Activated T-cell treated with anti-CD3 and anti-CD28 coated beads, Interleukin-2, amount 50 U/mL, for 72 hours (primary cell): ENCODE data around the gene ITGA11. TPM values are rescaled to one million over a fixed set of nuclear protein-coding genes. Genes with fewer than 3 reads are reported as not detected.

Experiments
- ATAC-seq, 2 donors: fragments of 150-1000 bp; cut with Tn5 transposase; replicated peaks in 1 of 2; 2 replicates each; pipeline ENCODE4 v1.10.0; 2021; ENCODE audit warnings: moderate library complexity in 2 of 2, mild to moderate bottlenecking in 1 of 2
- DNase-seq, 2 donors: peaks; one replicate each; pipeline ENCODE4 v3.0.0; 2021 to 2022; ENCODE audit warnings: mixed read lengths in 1 of 2
- H3K27ac Mint-ChIP-seq: one replicate; pipeline ENCODE4 v1.8.0; 2022; ENCODE audit warnings: mild to moderate bottlenecking, moderate library complexity, mixed read lengths
- H3K27me3 Mint-ChIP-seq: one replicate; pipeline ENCODE4 v1.8.0; 2022; ENCODE audit warnings: low read depth, mixed read lengths
- H3K36me3 Mint-ChIP-seq, 2 donors: one replicate each; pipeline ENCODE4 v1.8.0; 2022; ENCODE audit warnings: mixed read lengths in 2 of 2, mild to moderate bottlenecking in 1 of 2; ENCODE audit not compliant: insufficient read depth in 2 of 2
- H3K4me1 Mint-ChIP-seq: one replicate; pipeline ENCODE4 v1.8.0; 2022; ENCODE audit warnings: low read depth, mixed read lengths
- H3K4me3 Mint-ChIP-seq, 2 donors: one replicate each; pipeline ENCODE4 v1.8.0; 2022; ENCODE audit warnings: mild to moderate bottlenecking in 2 of 2, mixed read lengths in 2 of 2, moderate library complexity in 2 of 2
- H3K9me3 Mint-ChIP-seq, 2 donors: one replicate each; pipeline ENCODE4 v1.8.0; 2022; ENCODE audit warnings: mixed read lengths in 2 of 2
- total RNA-seq, 2 donors: library from RNA; stranded (reverse); gene quantifications; one replicate each; pipeline ENCODE4 v1.2.3, GENCODE V29; 2022

Gene ITGA11, protein sequence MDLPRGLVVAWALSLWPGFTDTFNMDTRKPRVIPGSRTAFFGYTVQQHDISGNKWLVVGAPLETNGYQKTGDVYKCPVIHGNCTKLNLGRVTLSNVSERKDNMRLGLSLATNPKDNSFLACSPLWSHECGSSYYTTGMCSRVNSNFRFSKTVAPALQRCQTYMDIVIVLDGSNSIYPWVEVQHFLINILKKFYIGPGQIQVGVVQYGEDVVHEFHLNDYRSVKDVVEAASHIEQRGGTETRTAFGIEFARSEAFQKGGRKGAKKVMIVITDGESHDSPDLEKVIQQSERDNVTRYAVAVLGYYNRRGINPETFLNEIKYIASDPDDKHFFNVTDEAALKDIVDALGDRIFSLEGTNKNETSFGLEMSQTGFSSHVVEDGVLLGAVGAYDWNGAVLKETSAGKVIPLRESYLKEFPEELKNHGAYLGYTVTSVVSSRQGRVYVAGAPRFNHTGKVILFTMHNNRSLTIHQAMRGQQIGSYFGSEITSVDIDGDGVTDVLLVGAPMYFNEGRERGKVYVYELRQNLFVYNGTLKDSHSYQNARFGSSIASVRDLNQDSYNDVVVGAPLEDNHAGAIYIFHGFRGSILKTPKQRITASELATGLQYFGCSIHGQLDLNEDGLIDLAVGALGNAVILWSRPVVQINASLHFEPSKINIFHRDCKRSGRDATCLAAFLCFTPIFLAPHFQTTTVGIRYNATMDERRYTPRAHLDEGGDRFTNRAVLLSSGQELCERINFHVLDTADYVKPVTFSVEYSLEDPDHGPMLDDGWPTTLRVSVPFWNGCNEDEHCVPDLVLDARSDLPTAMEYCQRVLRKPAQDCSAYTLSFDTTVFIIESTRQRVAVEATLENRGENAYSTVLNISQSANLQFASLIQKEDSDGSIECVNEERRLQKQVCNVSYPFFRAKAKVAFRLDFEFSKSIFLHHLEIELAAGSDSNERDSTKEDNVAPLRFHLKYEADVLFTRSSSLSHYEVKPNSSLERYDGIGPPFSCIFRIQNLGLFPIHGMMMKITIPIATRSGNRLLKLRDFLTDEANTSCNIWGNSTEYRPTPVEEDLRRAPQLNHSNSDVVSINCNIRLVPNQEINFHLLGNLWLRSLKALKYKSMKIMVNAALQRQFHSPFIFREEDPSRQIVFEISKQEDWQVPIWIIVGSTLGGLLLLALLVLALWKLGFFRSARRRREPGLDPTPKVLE
- 1 to 10 TPM in 1 of 2 donors, under 1 TPM in 1; 0.58 to 1.6 TPM for total RNA-seq

GRCh38 chr15:68431792-68432401 lies at the start of gene ITGA11:
TSS of gene ITGA11 (minus strand) at chr15:68432163. CDS start at chr15:68432066, 97 bp downstream.
- Mint-ChIP-seq H3K9me3 (no peaks in the 10 kb centered on the region), H3K4me3 (peak within 1 kb of the TSS in 1 of 2 donors; percentile 4), H3K27ac (no peak within 1 kb of the TSS), H3K36me3 (no peaks in the 10 kb centered on the region), H3K27me3 (peaks cover 71% of the 10 kb centered on the region), H3K4me1 (no peaks in the 10 kb centered on the region)
- ATAC-seq (peak; percentile 19 to 22), DNase-seq (no peak)

- no peak overlapping the region for H3K27ac Mint-ChIP-seq
- H3K4me1 Mint-ChIP-seq, result no peaks in the 10 kb centered on the region
- ATAC-seq (no peak), DNase-seq (no peak)
- no peaks in the 10 kb centered on the region for H3K9me3 Mint-ChIP-seq
- H3K4me3 Mint-ChIP-seq, result no peak overlapping the region
- peaks cover 31% of the 10 kb centered on the region for H3K27me3 Mint-ChIP-seq
- no peaks in the 10 kb centered on the region for H3K36me3 Mint-ChIP-seq
These were observed 49.4 kb upstream of the ITGA11 start for GRCh38 chr15:68481321-68481720.

DNA sequence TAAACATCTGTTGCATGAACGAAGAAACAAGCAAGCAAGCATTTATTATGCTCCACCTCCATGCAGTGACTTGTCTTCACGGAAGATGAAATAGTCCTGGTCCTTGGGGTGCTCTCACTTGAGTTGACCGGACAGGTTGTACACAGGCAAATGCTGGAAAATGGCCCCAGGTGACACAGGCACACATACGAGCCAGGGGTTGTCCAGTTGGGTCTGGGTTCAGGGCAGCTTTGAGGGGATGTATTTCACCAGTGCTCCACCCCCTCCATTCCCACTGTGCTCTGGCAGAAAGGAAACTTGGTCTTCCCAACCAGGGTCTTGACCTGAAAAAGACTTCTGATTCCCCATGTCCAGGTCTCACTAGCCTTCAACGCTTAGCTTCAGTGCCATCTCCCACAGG lies 48.3 kb upstream of the ITGA11 start:
- Mint-ChIP-seq H3K36me3 (no peaks in the 10 kb centered on the region), H3K27ac (no peak overlapping the region), H3K4me1 (no peaks in the 10 kb centered on the region), H3K9me3 (no peaks in the 10 kb centered on the region), H3K27me3 (peaks cover 33% of the 10 kb centered on the region), H3K4me3 (no peak overlapping the region)
- no peak for DNase-seq
- ATAC-seq, result no peak

- DNase-seq, result no peak
- Mint-ChIP-seq H3K4me3 (no peak overlapping the region), H3K27me3 (peaks cover 33% of the 10 kb centered on the region), H3K9me3 (no peaks in the 10 kb centered on the region), H3K27ac (no peak overlapping the region), H3K4me1 (no peaks in the 10 kb centered on the region), H3K36me3 (no peaks in the 10 kb centered on the region)
- ATAC-seq, result no peak
These were observed 47.9 kb upstream of the ITGA11 start for GRCh38 chr15:68479870-68480269.

GRCh38 chr15:68479406-68479805 lies 47.4 kb upstream of the ITGA11 start:
- Mint-ChIP-seq H3K27me3 (peaks cover 33% of the 10 kb centered on the region), H3K27ac (no peak overlapping the region), H3K4me3 (no peak overlapping the region), H3K9me3 (no peaks in the 10 kb centered on the region), H3K4me1 (no peaks in the 10 kb centered on the region), H3K36me3 (no peaks in the 10 kb centered on the region)
- no peak for DNase-seq
- no peak for ATAC-seq

GRCh38 chr15:68478853-68479252 lies 46.9 kb upstream of the ITGA11 start:
- Mint-ChIP-seq H3K27ac (no peak overlapping the region), H3K9me3 (no peaks in the 10 kb centered on the region), H3K4me3 (no peak overlapping the region), H3K4me1 (no peaks in the 10 kb centered on the region), H3K27me3 (peaks cover 28% of the 10 kb centered on the region), H3K36me3 (no peaks in the 10 kb centered on the region)
- no peak for ATAC-seq
- no peak for DNase-seq

GRCh38 chr15:68475449-68475848 lies 43.5 kb upstream of the ITGA11 start:
- DNase-seq (no peak), ATAC-seq (no peak)
- Mint-ChIP-seq H3K27ac (no peak overlapping the region), H3K4me1 (no peaks in the 10 kb centered on the region), H3K27me3 (peaks cover 17% of the 10 kb centered on the region), H3K36me3 (no peaks in the 10 kb centered on the region), H3K4me3 (no peak overlapping the region), H3K9me3 (no peaks in the 10 kb centered on the region)

GRCh38 chr15:68471541-68471940 lies 39.6 kb upstream of the ITGA11 start:
- Mint-ChIP-seq H3K36me3 (no peaks in the 10 kb centered on the region), H3K27me3 (peaks cover 7% of the 10 kb centered on the region), H3K9me3 (no peaks in the 10 kb centered on the region), H3K27ac (no peak overlapping the region), H3K4me3 (no peak overlapping the region), H3K4me1 (no peaks in the 10 kb centered on the region)
- DNase-seq, result no peak
- no peak for ATAC-seq

DNA sequence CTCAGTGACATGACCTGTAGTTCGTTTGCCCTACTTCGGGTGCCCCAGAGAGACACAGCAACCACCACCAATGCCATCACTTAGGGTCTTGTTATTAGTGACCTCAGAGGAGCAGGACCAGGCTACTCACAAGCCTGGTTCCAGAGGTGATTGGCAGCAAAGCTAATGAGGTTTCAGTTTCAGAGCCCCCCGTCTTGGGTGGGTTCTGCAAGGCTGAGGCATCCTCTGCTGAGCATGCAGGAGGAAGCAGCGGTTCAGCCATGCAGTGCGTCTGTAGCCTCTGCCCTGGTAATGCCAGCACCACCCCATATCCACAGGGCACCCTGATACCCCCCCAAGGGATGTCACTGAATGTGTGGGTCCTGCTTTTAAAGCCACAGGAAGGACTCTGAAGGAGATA lies 39.0 kb upstream of the ITGA11 start:
- no peak overlapping the region for H3K27ac Mint-ChIP-seq
- no peak for ATAC-seq
- H3K36me3 Mint-ChIP-seq, result no peaks in the 10 kb centered on the region
- DNase-seq, result no peak
- no peaks in the 10 kb centered on the region for H3K4me1 Mint-ChIP-seq
- H3K9me3 Mint-ChIP-seq, result no peaks in the 10 kb centered on the region
- peaks cover 7% of the 10 kb centered on the region for H3K27me3 Mint-ChIP-seq
- no peak overlapping the region for H3K4me3 Mint-ChIP-seq

- Mint-ChIP-seq H3K27me3 (peaks cover under 1% of the 10 kb centered on the region), H3K4me1 (no peaks in the 10 kb centered on the region), H3K9me3 (no peaks in the 10 kb centered on the region), H3K36me3 (no peaks in the 10 kb centered on the region), H3K27ac (no peak overlapping the region), H3K4me3 (no peak overlapping the region)
- DNase-seq (no peak), ATAC-seq (no peak)
These were observed 38.2 kb upstream of the ITGA11 start for GRCh38 chr15:68470049-68470742.

DNA sequence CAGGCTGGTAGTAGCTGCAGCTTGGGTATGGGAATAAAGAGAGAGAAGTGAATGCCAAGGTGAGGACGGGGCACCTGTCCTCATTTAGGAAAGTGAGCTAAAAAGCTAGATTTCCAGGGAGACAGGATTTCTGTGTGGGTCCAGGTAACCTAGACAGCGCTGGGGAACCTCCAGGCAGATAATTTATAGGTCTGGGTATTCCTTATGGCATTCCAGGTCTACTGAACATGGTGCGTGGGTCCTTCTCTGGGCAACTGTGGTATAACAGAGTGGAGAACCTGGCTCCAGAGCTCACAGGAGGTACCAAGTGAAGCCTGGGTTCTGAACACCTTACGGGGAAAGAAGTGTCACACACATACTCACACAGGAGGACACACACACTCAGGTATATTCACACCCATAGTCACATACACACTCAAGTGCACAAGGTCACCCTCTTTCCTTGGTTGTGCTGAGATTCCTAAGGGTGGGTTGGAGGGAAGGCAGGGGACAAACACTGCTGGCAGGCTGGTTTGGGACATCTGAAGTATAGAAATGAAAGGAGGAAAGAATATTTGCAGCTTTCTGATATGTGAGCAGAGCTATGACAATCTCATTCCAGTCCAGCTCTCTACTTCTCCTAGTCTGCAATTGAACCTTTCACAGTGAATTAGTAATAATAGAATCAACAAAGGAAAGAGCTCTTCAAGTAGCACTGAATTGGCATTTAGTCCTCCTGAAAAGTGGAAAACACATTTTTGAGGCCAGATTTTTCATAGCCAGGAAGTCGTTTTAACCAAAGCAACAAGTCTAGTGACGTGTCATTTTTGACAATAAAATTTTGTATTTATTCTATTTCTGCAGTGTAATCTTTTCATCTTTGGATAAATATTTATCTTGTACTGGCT lies 37.4 kb upstream of the ITGA11 start:
- Mint-ChIP-seq H3K27ac (no peak overlapping the region), H3K9me3 (no peaks in the 10 kb centered on the region), H3K4me1 (no peaks in the 10 kb centered on the region), H3K36me3 (no peaks in the 10 kb centered on the region), H3K4me3 (no peak overlapping the region), H3K27me3 (no peaks in the 10 kb centered on the region)
- ATAC-seq (no peak), DNase-seq (no peak)
